Endodermal cell (in vitro differentiated cells): ENCODE measurements around the gene PAXX. TPM values are rescaled to one million over a fixed set of nuclear protein-coding genes. Genes with fewer than 3 reads are reported as not detected.

ENCODE experiments used
- DNase-seq: peaks from one replicate; pipeline ENCODE4 v3.0.0-alpha.2; 2017
- H3K27ac ChIP-seq: 2 replicates; pipeline ENCODE4 v1.5.1; 2013; ENCODE audit warnings: mild to moderate bottlenecking, low read depth, low read length, moderate library complexity
- H3K27me3 ChIP-seq: 2 replicates; pipeline ENCODE4 v1.6.1; 2013; ENCODE audit warnings: mild to moderate bottlenecking, low read length, moderate library complexity; ENCODE audit not compliant: insufficient read depth, control insufficient read depth, poor library complexity, severe bottlenecking
- H3K36me3 ChIP-seq: 2 replicates; pipeline ENCODE4 v1.7.0; 2013; ENCODE audit warnings: mild to moderate bottlenecking, low read length, moderate library complexity; ENCODE audit not compliant: control insufficient read depth, insufficient read depth
- H3K4me1 ChIP-seq: one replicate; pipeline ENCODE4 v1.7.0; 2013; ENCODE audit warnings: low read length; ENCODE audit not compliant: control insufficient read depth, insufficient read depth
- H3K4me3 ChIP-seq: 2 replicates; pipeline ENCODE4 v1.5.1; 2013; ENCODE audit warnings: mild to moderate bottlenecking, low read length, moderate library complexity
- H3K9ac ChIP-seq: 2 replicates; pipeline ENCODE4 v1.6.1; 2013; ENCODE audit warnings: mild to moderate bottlenecking, low read length, moderate library complexity; ENCODE audit not compliant: poor library complexity, severe bottlenecking; ENCODE audit errors: extremely low read depth
- H3K9me3 ChIP-seq: 2 replicates; pipeline ENCODE4 v1.6.1; 2013; ENCODE audit warnings: mild to moderate bottlenecking, low read length, moderate library complexity; ENCODE audit not compliant: control insufficient read depth
- H3K27ac Mint-ChIP-seq: 2 replicates; pipeline ENCODE4 v1.8.0; 2020; ENCODE audit warnings: mixed read lengths
- H3K27me3 Mint-ChIP-seq: 2 replicates; pipeline ENCODE4 v1.8.0; 2021; ENCODE audit warnings: mild to moderate bottlenecking, mixed read lengths; ENCODE audit not compliant: insufficient read depth
- H3K36me3 Mint-ChIP-seq: 2 replicates; pipeline ENCODE4 v1.8.0; 2020; ENCODE audit warnings: low read depth, mixed read lengths
- H3K4me1 Mint-ChIP-seq: 2 replicates; pipeline ENCODE4 v1.8.0; 2020; ENCODE audit warnings: mixed read lengths
- H3K4me3 Mint-ChIP-seq: 2 replicates; pipeline ENCODE4 v1.8.0; 2020; ENCODE audit warnings: mild to moderate bottlenecking, moderate library complexity, mixed read lengths
- H3K9me3 Mint-ChIP-seq: 2 replicates; pipeline ENCODE4 v1.8.0; 2020; ENCODE audit warnings: mild to moderate bottlenecking, mixed read lengths
- CTCF ChIP-seq: fragments of 200-600 bp; sonication (generic); conservative IDR thresholded peaks from 2 replicates; pipeline ENCODE4 v1.5.0; 2021; ENCODE audit warnings: antibody characterized with exemption, mild to moderate bottlenecking
- WGBS, 2 experiments: methylation state at CpG; one replicate each; pipeline versions ENCODE4 v1.1.5 to v1.1.7; 2013; ENCODE audit warnings: missing lambda C conversion rate in 2 of 2, mixed read lengths in 1 of 2; ENCODE audit not compliant: insufficient coverage in 1 of 2, insufficient read length in 1 of 2; 5-methylcytosine and 5-hydroxymethylcytosine counted together
- total RNA-seq, 2 donors: library from RNA; stranded (reverse); fragmentation: NEBNext Ultra II Directional in 1 of 2; extraction: Animal tissue kit (Norgen Biotek cat#: 25700) in 1 of 2; gene quantifications; 2 replicates in 1 of 2; 3 replicates in 1 of 2; pipeline ENCODE4 v1.2.1, GENCODE V29; 2021

Gene PAXX
- total RNA-seq, 2 donors from 2014 or later = 58.3 to 66.7 TPM

GRCh38 chr9:136997371-136997770, 5.1 kb downstream of the PAXX start:
- H3K4me3 ChIP-seq = no peak overlapping the region
- Mint-ChIP-seq H3K4me1 (no peaks in the 10 kb centered on the region), H3K4me3 (no peak overlapping the region), H3K27ac (no peak overlapping the region), H3K36me3 (peaks cover 4% of the 10 kb centered on the region), H3K9me3 (no peaks in the 10 kb centered on the region), H3K27me3 (peaks cover 5% of the 10 kb centered on the region)
- no peaks in the 10 kb centered on the region for H3K27me3 ChIP-seq
- H3K9me3 ChIP-seq = no peaks in the 10 kb centered on the region
- 90 to 100% methylated on average over 3 to 10 of the region's 10 CpGs for WGBS, 2 experiments
- H3K36me3 ChIP-seq = peaks cover 9% of the 10 kb centered on the region
- DNase-seq = no peak
- no peak for TF ChIP-seq CTCF
- H3K27ac ChIP-seq = no peak overlapping the region
- H3K9ac ChIP-seq = no peak overlapping the region
- H3K4me1 ChIP-seq = peaks cover 4% of the 10 kb centered on the region

GRCh38 chr9:136997830-136998234, 5.6 kb downstream of the PAXX start:
- DNase-seq = no peak
- H3K4me1 ChIP-seq = peaks cover 4% of the 10 kb centered on the region
- Mint-ChIP-seq H3K4me3 (no peak overlapping the region), H3K27me3 (peaks cover 5% of the 10 kb centered on the region), H3K4me1 (no peaks in the 10 kb centered on the region), H3K27ac (no peak overlapping the region), H3K36me3 (peaks cover 4% of the 10 kb centered on the region), H3K9me3 (no peaks in the 10 kb centered on the region)
- WGBS, 2 experiments = 93 to 94% methylated on average over 13 to 18 of the region's 18 CpGs
- no peak for TF ChIP-seq CTCF
- no peaks in the 10 kb centered on the region for H3K9me3 ChIP-seq
- H3K27me3 ChIP-seq = no peaks in the 10 kb centered on the region
- peaks cover 9% of the 10 kb centered on the region for H3K36me3 ChIP-seq
- H3K9ac ChIP-seq = no peak overlapping the region
- H3K4me3 ChIP-seq = no peak overlapping the region
- H3K27ac ChIP-seq = no peak overlapping the region

- Mint-ChIP-seq H3K27ac (no peak overlapping the region), H3K9me3 (peaks cover 11% of the 10 kb centered on the region), H3K4me3 (no peak overlapping the region), H3K4me1 (no peaks in the 10 kb centered on the region), H3K27me3 (peaks cover 9% of the 10 kb centered on the region), H3K36me3 (no peaks in the 10 kb centered on the region)
- DNase-seq = no peak
- no peak overlapping the region for H3K4me3 ChIP-seq
- no peaks in the 10 kb centered on the region for H3K36me3 ChIP-seq
- H3K9me3 ChIP-seq = no peaks in the 10 kb centered on the region
- no peak for TF ChIP-seq CTCF
- no peak overlapping the region for H3K9ac ChIP-seq
- H3K4me1 ChIP-seq = peaks cover 4% of the 10 kb centered on the region
- H3K27me3 ChIP-seq = no peaks in the 10 kb centered on the region
- 83 to 90% methylated on average over 3 to 10 of the region's 10 CpGs for WGBS, 2 experiments
- H3K27ac ChIP-seq = no peak overlapping the region
Observed at GRCh38 chr9:137000177-137000930, 8.1 kb downstream of the PAXX start.
